CD1c-positive myeloid dendritic cell (primary cell): ENCODE measurements around the gene SLC5A5.
A peak's percentile ranks its signal among the peaks of the same experiment; 100 is the strongest.

ENCODE experiments used
- DNase-seq: peaks from one replicate; pipeline ENCODE4 v3.0.0-alpha.2; 2016; ENCODE audit errors: extremely low spot score

The SLC5A5 gene

GRCh38 chr19:17871878-17872250 is at the start of gene SLC5A5:
Gene SLC5A5 (plus strand): TSS chr19:17871945. CDS start chr19:17872320, 375 bp downstream.
- no peak for DNase-seq

- DNase-seq, result no peak
Measured at GRCh38 chr19:17824339-17824738, 47.4 kb upstream of the SLC5A5 start.

GRCh38 chr19:17826508-17827056 is 45.2 kb upstream of the SLC5A5 start:
- no peak for DNase-seq

GRCh38 chr19:17829855-17830566 is 41.7 kb upstream of the SLC5A5 start:
- DNase-seq, result no peak

- peak; percentile 16 for DNase-seq
Measured at GRCh38 chr19:17830567-17831418, 41.0 kb upstream of the SLC5A5 start.

GRCh38 chr19:17831419-17831888 is 40.3 kb upstream of the SLC5A5 start:
- DNase-seq, result no peak

GRCh38 chr19:17832443-17833208 is 39.1 kb upstream of the SLC5A5 start:
- DNase-seq, result no peak

- no peak for DNase-seq
Measured at GRCh38 chr19:17834350-17835181, 37.2 kb upstream of the SLC5A5 start.

- DNase-seq, result no peak
Measured at GRCh38 chr19:17835182-17836006, 36.4 kb upstream of the SLC5A5 start.

- no peak for DNase-seq
Measured at GRCh38 chr19:17836530-17836929, 35.2 kb upstream of the SLC5A5 start.

GRCh38 chr19:17837972-17838371 is 33.8 kb upstream of the SLC5A5 start:
- no peak for DNase-seq

GRCh38 chr19:17840019-17840418 is 31.7 kb upstream of the SLC5A5 start:
- no peak for DNase-seq

GRCh38 chr19:17841371-17841809 is 30.4 kb upstream of the SLC5A5 start:
- DNase-seq, result no peak

GRCh38 chr19:17841810-17842662 is 29.7 kb upstream of the SLC5A5 start:
- DNase-seq, result peak; percentile 28

GRCh38 chr19:17842663-17843291 is 29.0 kb upstream of the SLC5A5 start:
- no peak for DNase-seq

- peak; percentile 31 for DNase-seq
Measured at GRCh38 chr19:17843292-17843827, 28.4 kb upstream of the SLC5A5 start.

- no peak for DNase-seq
Measured at GRCh38 chr19:17843908-17844490, 27.7 kb upstream of the SLC5A5 start.

GRCh38 chr19:17846146-17846545 is 25.6 kb upstream of the SLC5A5 start:
- peak; percentile 15 for DNase-seq
